ENCODE measurements around the gene THAP3. TPM values are rescaled to one million over a fixed set of nuclear protein-coding genes. Genes with fewer than 3 reads are reported as not detected.

The THAP3 gene
- total and polyA plus RNA-seq, 2 experiments from 2014 or later: 15.1 to 23.8 TPM

DNA sequence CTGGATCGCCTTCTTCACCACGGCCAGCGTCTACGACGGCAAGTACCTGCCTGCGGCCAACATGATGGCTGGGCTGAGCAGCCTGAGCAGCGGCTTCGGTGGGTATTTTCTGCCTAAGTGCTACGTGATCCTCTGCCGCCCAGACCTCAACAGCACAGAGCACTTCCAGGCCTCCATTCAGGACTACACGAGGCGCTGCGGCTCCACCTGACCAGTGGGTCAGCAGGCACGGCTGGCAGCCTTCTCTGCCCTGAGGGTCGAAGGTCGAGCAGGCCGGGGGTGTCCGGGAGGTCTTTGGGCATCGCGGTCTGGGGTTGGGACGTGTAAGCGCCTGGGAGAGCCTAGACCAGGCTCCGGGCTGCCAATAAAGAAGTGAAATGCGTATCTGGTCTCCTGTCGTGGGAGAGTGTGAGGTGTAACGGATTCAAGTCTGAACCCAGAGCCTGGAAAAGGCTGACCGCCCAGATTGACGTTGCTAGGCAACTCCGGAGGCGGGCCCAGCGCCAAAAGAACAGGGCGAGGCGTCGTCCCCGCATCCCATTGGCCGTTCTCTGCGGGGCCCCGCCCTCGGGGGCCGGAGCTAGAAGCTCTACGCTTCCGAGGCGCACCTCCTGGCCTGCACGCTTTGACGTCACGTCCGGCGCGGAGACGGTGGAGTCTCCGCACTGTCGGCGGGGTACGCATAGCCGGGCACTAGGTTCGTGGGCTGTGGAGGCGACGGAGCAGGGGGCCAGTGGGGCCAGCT lies 45.1 kb upstream of the THAP3 start, which contains the start of gene ZBTB48:
ZBTB48 (plus strand) TSS at position 621 of the 745 bp plus-strand sequence. CDS start 616 bp downstream, outside the sequence.
- Histone ChIP-seq H3K4me3 (peak within 1 kb of the TSS; percentile 95), H3K27me3 (ENCODE audit: insufficient read depth) (no peaks in the 10 kb centered on the region), H3K27ac (ENCODE audit: low read depth) (no peak within 1 kb of the TSS), H3K4me2 (peak within 1 kb of the TSS; percentile 97), H3F3A (replicated peaks; ENCODE audit: low read depth) (no peaks in the 10 kb centered on the region; the same call in 1 of the 2 replicates), H3K36me3 (ENCODE audit: insufficient read depth) (no peaks in the 10 kb centered on the region), H3K9me2 (ENCODE audit: insufficient read depth) (no peaks in the 10 kb centered on the region), H2AFZ (peak within 1 kb of the TSS; percentile 99), H3K79me2 (replicated peaks; ENCODE audit: insufficient read depth) (peaks cover 15% of the 10 kb centered on the region), H3K4me1 (ENCODE audit: insufficient read depth) (peaks cover 13% of the 10 kb centered on the region; the same call in 1 of the 2 replicates), H4K20me1 (replicated peaks; ENCODE audit: insufficient read depth) (no peaks in the 10 kb centered on the region; the same call in 1 of the 2 replicates)
- peaks cover 15% of the 10 kb centered on the region for H3K4me1 Mint-ChIP-seq
- peaks cover 2% of the 10 kb centered on the region for H3K27me3 Mint-ChIP-seq (ENCODE audit: insufficient read depth, low read depth, poor library complexity)
- H3K9me3 Mint-ChIP-seq: no peaks in the 10 kb centered on the region
- DNase-seq (ENCODE audit: low spot score): peak; percentile 99
- TF ChIP-seq POLR2AphosphoS5 (IDR thresholded peaks at IDR 0.05; ENCODE audit: low read depth): peak; percentile 99
- peak; percentile 93 for TF ChIP-seq CREB1 (CRISPR knock-in tag; IDR thresholded peaks at IDR 0.05; ENCODE audit: low read depth)
- no peak for TF ChIP-seq EZH2 (IDR thresholded peaks at IDR 0.05; ENCODE audit: low read depth, unreplicated experiment)
- no peak for TF ChIP-seq JUNB (IDR thresholded peaks at IDR 0.05; ENCODE audit: unreplicated experiment)
- TF ChIP-seq STAT1 (IDR thresholded peaks at IDR 0.05; ENCODE audit: unreplicated experiment): no peak
- TF ChIP-seq ETS1 (IDR thresholded peaks at IDR 0.05): 0 out of 2 replicates have a peak, but pooled peaks have one; percentile 23
- H3K36me3 Mint-ChIP-seq (ENCODE audit: low read depth): 0 out of 3 replicates have a peak, but pooled peaks cover 2% of the 10 kb centered on the region
- peak; percentile 94 for ATAC-seq
- H3K4me3 Mint-ChIP-seq: peak within 1 kb of the TSS; percentile 95
- H3K27ac Mint-ChIP-seq: peak within 1 kb of the TSS; percentile 95

DNA sequence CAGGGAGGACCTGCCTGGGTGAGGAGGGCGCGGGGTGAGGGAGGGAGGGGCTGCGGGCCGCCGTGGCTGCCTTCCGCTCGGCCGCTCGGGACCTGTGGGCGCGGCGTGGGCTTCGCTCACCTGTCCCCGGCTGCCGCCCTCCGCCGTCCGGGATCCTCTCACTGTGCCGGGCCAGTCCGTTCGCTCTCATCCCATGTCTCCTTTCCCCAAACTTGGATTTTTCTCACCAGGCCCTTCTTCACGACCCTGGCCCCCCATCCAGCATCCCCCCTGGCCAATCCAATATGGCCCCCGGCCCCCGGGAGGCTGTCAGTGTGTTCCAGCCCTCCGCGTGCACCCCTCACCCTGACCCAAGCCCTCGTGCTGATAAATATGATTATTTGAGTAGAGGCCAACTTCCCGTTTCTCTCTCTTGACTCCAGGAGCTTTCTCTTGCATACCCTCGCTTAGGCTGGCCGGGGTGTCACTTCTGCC lies 44.5 kb upstream of the THAP3 start:
- Mint-ChIP-seq H3K9me3 (no peaks in the 10 kb centered on the region), H3K36me3 (ENCODE audit: low read depth) (peaks cover 2% of the 10 kb centered on the region; the same call in 1 of the 3 replicates), H3K27ac (peak overlapping the region; percentile 93), H3K4me1 (peaks cover 20% of the 10 kb centered on the region), H3K27me3 (ENCODE audit: insufficient read depth, low read depth, poor library complexity) (peaks cover 8% of the 10 kb centered on the region), H3K4me3 (peak overlapping the region; percentile 95)
- peaks cover 13% of the 10 kb centered on the region; the same call in 1 of the 2 replicates for H3K4me1 ChIP-seq (ENCODE audit: insufficient read depth)
- no peak for DNase-seq (ENCODE audit: low spot score)
- H3F3A ChIP-seq (replicated peaks; ENCODE audit: low read depth): no peaks in the 10 kb centered on the region; the same call in 1 of the 2 replicates
- H3K79me2 ChIP-seq (replicated peaks; ENCODE audit: insufficient read depth): peaks cover 16% of the 10 kb centered on the region
- H3K4me3 ChIP-seq: peak overlapping the region; percentile 95
- peak; percentile 30 for ATAC-seq
- H2AFZ ChIP-seq: peak overlapping the region; percentile 78; the same call in 1 of the 2 replicates
- H3K27ac ChIP-seq (ENCODE audit: low read depth): no peak overlapping the region
- TF ChIP-seq ETS1 (IDR thresholded peaks at IDR 0.05): no peak
- no peak for TF ChIP-seq JUNB (IDR thresholded peaks at IDR 0.05; ENCODE audit: unreplicated experiment)
- no peak for TF ChIP-seq EZH2phosphoT487 (IDR thresholded peaks at IDR 0.05; ENCODE audit: unreplicated experiment)
- TF ChIP-seq CTCF (conservative IDR thresholded peaks at IDR 0.05; ENCODE audit: low read depth in 2 of 2): no peak
- H3K9me2 ChIP-seq (ENCODE audit: insufficient read depth): no peaks in the 10 kb centered on the region
- H3K27me3 ChIP-seq (ENCODE audit: insufficient read depth): no peaks in the 10 kb centered on the region
- H3K36me3 ChIP-seq (ENCODE audit: insufficient read depth): no peaks in the 10 kb centered on the region
- H3K4me2 ChIP-seq: peak overlapping the region; percentile 97
- no peaks in the 10 kb centered on the region; the same call in 1 of the 2 replicates for H4K20me1 ChIP-seq (replicated peaks; ENCODE audit: insufficient read depth)

Data from GM23338 (cell line).